Myocyte (in vitro differentiated cells): ENCODE measurements around the gene TRIO. TPM values are rescaled to one million over a fixed set of nuclear protein-coding genes. Genes with fewer than 3 reads are reported as not detected.
"Not testable (repeated sequence)": the region's sequence is repeated elsewhere in the genome, so short reads cannot be mapped to it uniquely, and the experiment has no call there.

ENCODE experiments used
- DNase-seq: peaks from one replicate; pipeline ENCODE4 v3.0.0-alpha.2; 2012; ENCODE audit warnings: low read depth
- total RNA-seq: library from RNA; depleted of rRNA; stranded (reverse); fragments of >200 nt; gene quantifications from 2 replicates; pipeline ENCODE4 v1.2.3, GENCODE V29; 2014

TRIO gene
- total RNA-seq, 1 donor from 2014 or later, result 126 TPM

- no peak for DNase-seq
These were observed 380.3 kb downstream of the TRIO start for GRCh38 chr5:14523243-14524034.

GRCh38 chr5:14525397-14525796 is 382.3 kb downstream of the TRIO start:
- DNase-seq, result no peak

- no peak for DNase-seq
These were observed 383.4 kb downstream of the TRIO start for GRCh38 chr5:14526493-14526892.

- no peak for DNase-seq
These were observed 385.0 kb downstream of the TRIO start for GRCh38 chr5:14528115-14528514.

GRCh38 chr5:14528926-14529325 is 385.8 kb downstream of the TRIO start:
- no peak for DNase-seq

GRCh38 chr5:14531668-14532067 is 388.5 kb downstream of the TRIO start:
- DNase-seq, result no peak

- no peak for DNase-seq
These were observed 389.0 kb downstream of the TRIO start for GRCh38 chr5:14532180-14532579.

- peak; percentile 82 for DNase-seq
These were observed 391.6 kb downstream of the TRIO start for GRCh38 chr5:14534773-14535172.

GRCh38 chr5:14545308-14545707 is 402.2 kb downstream of the TRIO start:
- no peak for DNase-seq

GRCh38 chr5:14545862-14546261 is 402.7 kb downstream of the TRIO start:
- no peak for DNase-seq

GRCh38 chr5:14547666-14548065 is 404.5 kb downstream of the TRIO start:
- no peak for DNase-seq

- no peak for DNase-seq
These were observed 408.1 kb downstream of the TRIO start for GRCh38 chr5:14551211-14551610.

- DNase-seq, result no peak
These were observed 408.9 kb downstream of the TRIO start for GRCh38 chr5:14552017-14552416.

- not testable (repeated sequence) for DNase-seq
These were observed 411.1 kb downstream of the TRIO start for GRCh38 chr5:14554288-14554687.

GRCh38 chr5:14556015-14556414 is 412.9 kb downstream of the TRIO start:
- no peak for DNase-seq

GRCh38 chr5:14557203-14557770 is 414.1 kb downstream of the TRIO start:
- DNase-seq, result no peak

- DNase-seq, result no peak
These were observed 414.8 kb downstream of the TRIO start for GRCh38 chr5:14557791-14558415.

Other genes with a start within 250 kb of the TRIO start
- gene DNAH5, start 198.7 kb upstream of the TRIO start, total RNA-seq, result 0.57 and 1.5 TPM in 2 replicates